HepG2 (cell line): ENCODE measurements around the gene POLR1C. TPM values are rescaled to one million over a fixed set of nuclear protein-coding genes. Genes with fewer than 3 reads are reported as not detected.

Experiments used
- ATF4 ChIP-seq, 2 experiments: fragments of 450-650 bp in 1 of 2; sonication (generic) in 1 of 2; formaldehyde crosslinking; IDR thresholded peaks; 2 replicates each; pipeline versions ENCODE4 v1.5.0 to v1.8.0; 2020 to 2022; ENCODE audit warnings: mild to moderate bottlenecking in 1 of 2, missing genetic modification reagents in 1 of 2
- GLI4 ChIP-seq: sonication (generic); formaldehyde crosslinking; IDR thresholded peaks from 2 replicates; pipeline ENCODE4 v1.5.1; 2020; ENCODE audit warnings: missing genetic modification reagents, mild to moderate bottlenecking, moderate library complexity, borderline replicate concordance
- HOMEZ ChIP-seq: IDR thresholded peaks from 2 replicates; pipeline ENCODE4 v1.6.1; 2016; ENCODE audit warnings: low read depth
- KLF6 ChIP-seq: IDR thresholded peaks from 2 replicates; pipeline ENCODE4 v1.8.0; 2016; ENCODE audit warnings: missing biosample characterization, missing genetic modification reagents
- MEIS1 ChIP-seq: sonication (generic); formaldehyde crosslinking; IDR thresholded peaks from 2 replicates; pipeline ENCODE4 v1.9.0; 2021; ENCODE audit warnings: mild to moderate bottlenecking, missing genetic modification reagents, moderate library complexity, borderline replicate concordance
- RXRB ChIP-seq: IDR thresholded peaks from 2 replicates; pipeline ENCODE4 v1.6.1; 2016; ENCODE audit warnings: borderline replicate concordance, missing genetic modification reagents, missing compliant biosample characterization
- SIN3A ChIP-seq: IDR thresholded peaks from 2 replicates; pipeline ENCODE4 v1.6.1; 2011; ENCODE audit warnings: low read depth, mild to moderate bottlenecking, control low read depth, low read length, borderline replicate concordance
- SMARCC2 ChIP-seq: fragments of 450-650 bp; IDR thresholded peaks from 2 replicates; pipeline ENCODE4 v1.6.1; 2017; ENCODE audit warnings: antibody characterized with exemption, mild to moderate bottlenecking
- SUZ12 ChIP-seq: fragments of 150-350 bp; IDR thresholded peaks from 2 replicates; pipeline ENCODE4 v1.6.1; 2014; ENCODE audit warnings: low read depth, low read length
- ZEB1 ChIP-seq: IDR thresholded peaks from 2 replicates; pipeline ENCODE4 v1.6.1; 2012; ENCODE audit warnings: mild to moderate bottlenecking, low read depth, inconsistent platforms; ENCODE audit not compliant: insufficient replicate concordance
- ZFP90 ChIP-seq: sonication (generic); formaldehyde crosslinking; IDR thresholded peaks from 2 replicates; pipeline ENCODE4 v1.8.0; 2022; ENCODE audit warnings: missing genetic modification reagents, mild to moderate bottlenecking, inconsistent platforms, borderline replicate concordance
- ZNF264 ChIP-seq: sonication (generic); formaldehyde crosslinking; IDR thresholded peaks from 2 replicates; pipeline ENCODE4 v1.4.0; 2020; ENCODE audit warnings: missing genetic modification reagents
- ZNF326 ChIP-seq: sonication (generic); formaldehyde crosslinking; IDR thresholded peaks from 2 replicates; pipeline ENCODE4 v1.4.0; 2020; ENCODE audit warnings: missing genetic modification reagents, borderline replicate concordance
- ZNF567 ChIP-seq: sonication (generic); formaldehyde crosslinking; IDR thresholded peaks from 2 replicates; pipeline ENCODE4 v1.8.1; 2023; ENCODE audit warnings: mild to moderate bottlenecking, missing genetic modification reagents, borderline replicate concordance
- ZNF614 ChIP-seq: IDR thresholded peaks from 2 replicates; pipeline ENCODE4 v1.6.1; 2018; ENCODE audit warnings: missing biosample characterization, missing genetic modification reagents, inconsistent platforms, borderline replicate concordance
- ZNF619 ChIP-seq: sonication (generic); formaldehyde crosslinking; IDR thresholded peaks from 2 replicates; pipeline ENCODE4 v1.4.0; 2020; ENCODE audit warnings: mild to moderate bottlenecking, missing genetic modification reagents
- ZNF775 ChIP-seq: sonication (generic); formaldehyde crosslinking; IDR thresholded peaks from 2 replicates; pipeline ENCODE4 v1.4.0; 2020; ENCODE audit warnings: missing genetic modification reagents, mild to moderate bottlenecking, moderate library complexity, borderline replicate concordance
- polyA plus RNA-seq, 8 experiments: library from polyadenylated mRNA; depleted of rRNA in 3 of 8; stranded (reverse) in 7 of 8; unstranded in 1 of 8; fragments of >200 nt; fragmentation: Illumina TruSeq in 4 of 8; extraction: Trizol in 4 of 8; gene quantifications; 2 replicates each; pipeline versions ENCODE4 v1.2.1 to v1.2.3, GENCODE V29; 2011 to 2016; ENCODE audit warnings: low read depth in 4 of 8, missing spikeins in 1 of 8, mixed read lengths in 1 of 8; ENCODE audit not compliant: insufficient read depth in 1 of 8
- total RNA-seq, 5 experiments: library from RNA; depleted of rRNA; stranded (reverse); fragments of >200 nt; fragmentation: Illumina TruSeq; extraction: Trizol; gene quantifications; 2 replicates each; pipeline ENCODE4 v1.2.3, GENCODE V29; 2016; ENCODE audit warnings: low read depth in 1 of 5
- TF ChIP-seq, protein P1 (sequence below): IDR thresholded peaks from 2 replicates; pipeline ENCODE4 v1.6.1; 2016; ENCODE audit warnings: missing biosample characterization, missing genetic modification reagents, low read depth
- TF ChIP-seq, protein P2 (sequence below): sonication (generic); formaldehyde crosslinking; IDR thresholded peaks from 2 replicates; pipeline ENCODE4 v1.4.0; 2020; ENCODE audit warnings: mild to moderate bottlenecking, low read depth, missing genetic modification reagents
- TF ChIP-seq, protein P3 (sequence below): sonication (generic); formaldehyde crosslinking; IDR thresholded peaks from 2 replicates; pipeline ENCODE4 v1.4.0; 2020; ENCODE audit warnings: missing genetic modification reagents

POLR1C gene
- total and polyA plus RNA-seq, 2 of the 13 experiments (the other 11 are each of a cell fraction or from before 2014, with no cell fraction given), result 62.6 to 72.2 TPM

DNA sequence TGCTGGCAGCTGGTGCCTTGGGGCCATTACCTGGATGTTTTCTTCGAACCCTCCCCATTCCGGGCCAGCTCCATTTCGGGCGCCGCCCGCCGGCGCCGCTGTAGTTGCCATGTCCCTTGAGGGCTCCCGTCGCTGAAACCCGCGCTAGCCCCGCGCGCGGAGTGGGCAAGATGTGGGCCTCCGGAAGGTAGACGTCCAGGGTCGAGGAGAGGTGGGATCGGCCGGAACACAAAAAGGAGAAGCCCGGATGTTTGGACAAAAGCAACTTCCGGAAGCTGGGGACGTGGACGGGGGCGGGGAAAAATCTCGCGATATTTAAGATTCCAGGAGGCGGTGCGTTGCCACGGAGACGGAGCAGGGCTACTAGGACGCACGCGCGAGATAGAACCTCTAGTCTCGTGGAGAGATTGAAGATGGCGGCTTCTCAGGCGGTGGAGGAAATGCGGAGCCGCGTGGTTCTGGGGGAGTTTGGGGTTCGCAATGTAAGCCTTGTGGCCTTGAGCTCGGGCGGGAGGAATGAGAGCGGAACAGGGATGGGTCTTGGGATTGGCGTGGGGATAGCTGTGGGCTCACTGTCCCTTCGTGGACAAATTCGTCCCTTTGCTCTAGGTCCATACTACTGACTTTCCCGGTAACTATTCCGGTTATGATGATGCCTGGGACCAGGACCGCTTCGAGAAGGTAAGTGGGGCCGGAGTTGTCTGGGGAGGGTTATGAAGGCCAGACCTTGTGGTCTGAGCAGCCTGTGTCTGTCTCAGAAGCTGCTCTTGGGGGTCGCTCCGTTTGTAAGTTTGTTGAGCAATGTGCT, at the start of gene POLR1C, which contains the start of gene YIPF3 (continued):
- TF ChIP-seq ZNF614 (CRISPR knock-in tag) (peak; percentile 92; the same call in 1 of the 2 replicates), MEIS1 (CRISPR knock-in tag) (peak; percentile 73; the same call in 1 of the 2 replicates), SUZ12 (no peak), ZEB1 (peak; percentile 57), ZFP90 (CRISPR knock-in tag) (peak; percentile 86; the same call in 1 of the 2 replicates), KLF6 (0 out of 2 replicates have a peak, but pooled peaks have one; percentile 12), ZNF775 (CRISPR knock-in tag) (no peak), GLI4 (CRISPR knock-in tag) (no peak), RXRB (peak; percentile 75), SIN3A (peak; percentile 97), SMARCC2 (no peak), ZNF326 (no peak), ZNF619 (CRISPR knock-in tag) (peak; percentile 90), ZNF567 (CRISPR knock-in tag) (peak; percentile 76; the same call in 1 of the 2 replicates), HOMEZ (CRISPR knock-in tag) (no peak), ATF4 (CRISPR knock-in tag; IDR thresholded peaks at IDR 0.05) (no peak), ZNF264 (CRISPR knock-in tag) (peak; percentile 42; the same call in 1 of the 2 replicates)
- TF ChIP-seq, protein P1, sequence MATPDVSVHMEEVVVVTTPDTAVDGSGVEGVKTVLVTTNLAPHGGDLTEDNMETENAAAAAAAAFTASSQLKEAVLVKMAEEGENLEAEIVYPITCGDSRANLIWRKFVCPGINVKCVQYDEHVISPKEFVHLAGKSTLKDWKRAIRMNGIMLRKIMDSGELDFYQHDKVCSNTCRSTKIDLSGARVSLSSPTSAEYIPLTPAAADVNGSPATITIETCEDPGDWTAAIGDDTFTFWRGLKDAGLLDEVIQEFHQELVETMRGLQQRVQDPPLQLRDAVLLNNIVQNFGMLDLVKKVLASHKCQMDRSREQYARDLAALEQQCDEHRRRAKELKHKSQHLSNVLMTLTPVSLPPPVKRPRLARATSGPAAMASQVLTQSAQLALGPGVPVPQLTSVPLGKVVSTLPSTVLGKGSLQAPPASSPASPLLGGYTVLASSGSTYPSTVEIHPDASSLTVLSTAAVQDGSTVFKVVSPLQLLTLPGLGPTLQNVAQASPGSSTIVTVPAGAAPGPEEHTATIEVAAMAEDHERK (CRISPR knock-in tag), result no peak
- TF ChIP-seq, protein P2, sequence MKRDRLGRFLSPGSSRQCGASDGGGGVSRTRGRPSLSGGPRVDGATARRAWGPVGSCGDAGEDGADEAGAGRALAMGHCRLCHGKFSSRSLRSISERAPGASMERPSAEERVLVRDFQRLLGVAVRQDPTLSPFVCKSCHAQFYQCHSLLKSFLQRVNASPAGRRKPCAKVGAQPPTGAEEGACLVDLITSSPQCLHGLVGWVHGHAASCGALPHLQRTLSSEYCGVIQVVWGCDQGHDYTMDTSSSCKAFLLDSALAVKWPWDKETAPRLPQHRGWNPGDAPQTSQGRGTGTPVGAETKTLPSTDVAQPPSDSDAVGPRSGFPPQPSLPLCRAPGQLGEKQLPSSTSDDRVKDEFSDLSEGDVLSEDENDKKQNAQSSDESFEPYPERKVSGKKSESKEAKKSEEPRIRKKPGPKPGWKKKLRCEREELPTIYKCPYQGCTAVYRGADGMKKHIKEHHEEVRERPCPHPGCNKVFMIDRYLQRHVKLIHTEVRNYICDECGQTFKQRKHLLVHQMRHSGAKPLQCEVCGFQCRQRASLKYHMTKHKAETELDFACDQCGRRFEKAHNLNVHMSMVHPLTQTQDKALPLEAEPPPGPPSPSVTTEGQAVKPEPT, result 0 out of 2 replicates have a peak, but pooled peaks have one; percentile 89
- TF ChIP-seq, protein P3, sequence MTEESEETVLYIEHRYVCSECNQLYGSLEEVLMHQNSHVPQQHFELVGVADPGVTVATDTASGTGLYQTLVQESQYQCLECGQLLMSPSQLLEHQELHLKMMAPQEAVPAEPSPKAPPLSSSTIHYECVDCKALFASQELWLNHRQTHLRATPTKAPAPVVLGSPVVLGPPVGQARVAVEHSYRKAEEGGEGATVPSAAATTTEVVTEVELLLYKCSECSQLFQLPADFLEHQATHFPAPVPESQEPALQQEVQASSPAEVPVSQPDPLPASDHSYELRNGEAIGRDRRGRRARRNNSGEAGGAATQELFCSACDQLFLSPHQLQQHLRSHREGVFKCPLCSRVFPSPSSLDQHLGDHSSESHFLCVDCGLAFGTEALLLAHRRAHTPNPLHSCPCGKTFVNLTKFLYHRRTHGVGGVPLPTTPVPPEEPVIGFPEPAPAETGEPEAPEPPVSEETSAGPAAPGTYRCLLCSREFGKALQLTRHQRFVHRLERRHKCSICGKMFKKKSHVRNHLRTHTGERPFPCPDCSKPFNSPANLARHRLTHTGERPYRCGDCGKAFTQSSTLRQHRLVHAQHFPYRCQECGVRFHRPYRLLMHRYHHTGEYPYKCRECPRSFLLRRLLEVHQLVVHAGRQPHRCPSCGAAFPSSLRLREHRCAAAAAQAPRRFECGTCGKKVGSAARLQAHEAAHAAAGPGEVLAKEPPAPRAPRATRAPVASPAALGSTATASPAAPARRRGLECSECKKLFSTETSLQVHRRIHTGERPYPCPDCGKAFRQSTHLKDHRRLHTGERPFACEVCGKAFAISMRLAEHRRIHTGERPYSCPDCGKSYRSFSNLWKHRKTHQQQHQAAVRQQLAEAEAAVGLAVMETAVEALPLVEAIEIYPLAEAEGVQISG (CRISPR knock-in tag), result peak; percentile 92
